HepG2 (cell line): ENCODE results near the gene APOC1. TPM values are rescaled to one million over a fixed set of nuclear protein-coding genes. Genes with fewer than 3 reads are reported as not detected.

Source experiments
- BRCA1 ChIP-seq: sonication (generic); formaldehyde crosslinking; IDR thresholded peaks from 2 replicates; pipeline ENCODE4 v1.4.0; 2020; ENCODE audit warnings: missing genetic modification reagents
- CBX2 ChIP-seq, 2 experiments: fragments of 200-600 bp in 1 of 2; sonication (generic); formaldehyde crosslinking in 1 of 2; IDR thresholded peaks; 2 replicates each; pipeline versions ENCODE4 v1.7.0 to v1.8.1; 2018 to 2022; ENCODE audit warnings: low read depth in 2 of 2, low read length in 1 of 2, mild to moderate bottlenecking in 1 of 2, missing genetic modification reagents in 1 of 2
- GFI1 ChIP-seq: sonication (generic); formaldehyde crosslinking; IDR thresholded peaks from 2 replicates; pipeline ENCODE4 v1.5.0; 2020; ENCODE audit warnings: missing genetic modification reagents, mild to moderate bottlenecking, borderline replicate concordance
- IKZF1 ChIP-seq: fragments of 450-650 bp; IDR thresholded peaks from 2 replicates; pipeline ENCODE4 v1.7.1; 2016
- KDM4B ChIP-seq: sonication (generic); formaldehyde crosslinking; IDR thresholded peaks from 2 replicates; pipeline ENCODE4 v1.4.0; 2020; ENCODE audit warnings: missing genetic modification reagents
- KDM5A ChIP-seq: fragments of 200-600 bp; sonication (generic); IDR thresholded peaks from 2 replicates; pipeline ENCODE4 v1.7.0; 2018; ENCODE audit warnings: antibody characterized with exemption, mild to moderate bottlenecking, low read length, borderline replicate concordance
- MYC ChIP-seq: sonication (generic); formaldehyde crosslinking; IDR thresholded peaks from 2 replicates; pipeline ENCODE4 v1.9.0; 2021; ENCODE audit warnings: missing genetic modification reagents, borderline replicate concordance
- NR1H2 ChIP-seq: sonication (generic); formaldehyde crosslinking; IDR thresholded peaks from 2 replicates; pipeline ENCODE4 v1.8.1; 2022; ENCODE audit warnings: low read depth, missing genetic modification reagents, borderline replicate concordance
- PBX2 ChIP-seq: IDR thresholded peaks from 2 replicates; pipeline ENCODE4 v1.6.1; 2016; ENCODE audit warnings: control low read depth
- RARA ChIP-seq: IDR thresholded peaks from 2 replicates; pipeline ENCODE4 v1.6.1; 2016; ENCODE audit warnings: missing genetic modification reagents, missing compliant biosample characterization
- RFXANK ChIP-seq: IDR thresholded peaks from 2 replicates; pipeline ENCODE4 v1.6.1; 2016
- RXRB ChIP-seq: IDR thresholded peaks from 2 replicates; pipeline ENCODE4 v1.6.1; 2016; ENCODE audit warnings: borderline replicate concordance, missing genetic modification reagents, missing compliant biosample characterization
- TMF1 ChIP-seq: sonication (generic); formaldehyde crosslinking; IDR thresholded peaks from 2 replicates; pipeline ENCODE4 v1.8.1; 2022; ENCODE audit warnings: low read depth, missing genetic modification reagents
- U2AF1 ChIP-seq: fragments of 200-400 bp; formaldehyde crosslinking; optimal IDR thresholded peaks from 2 replicates; pipeline ENCODE3; 2017; ENCODE audit warnings: mild to moderate bottlenecking, low read depth, low read length
- YEATS2 ChIP-seq: sonication (generic); formaldehyde crosslinking; IDR thresholded peaks from 2 replicates; pipeline ENCODE4 v1.4.0; 2020; ENCODE audit warnings: missing genetic modification reagents, borderline replicate concordance
- ZBTB2 ChIP-seq: sonication (generic); formaldehyde crosslinking; IDR thresholded peaks from 2 replicates; pipeline ENCODE4 v1.8.0; 2022; ENCODE audit warnings: low read depth, missing genetic modification reagents
- ZBTB38 ChIP-seq: sonication (generic); formaldehyde crosslinking; IDR thresholded peaks from 2 replicates; pipeline ENCODE4 v1.5.1; 2020; ENCODE audit warnings: mild to moderate bottlenecking, missing genetic modification reagents
- ZFP62 ChIP-seq: sonication (generic); formaldehyde crosslinking; IDR thresholded peaks from 2 replicates; pipeline ENCODE4 v1.4.0; 2020; ENCODE audit warnings: missing genetic modification reagents
- ZFY ChIP-seq: sonication (generic); formaldehyde crosslinking; IDR thresholded peaks from 2 replicates; pipeline ENCODE4 v1.4.0; 2020; ENCODE audit warnings: missing genetic modification reagents
- ZNF260 ChIP-seq: sonication (generic); formaldehyde crosslinking; IDR thresholded peaks from 2 replicates; pipeline ENCODE4 v1.4.0; 2020; ENCODE audit warnings: missing genetic modification reagents, low read depth, mild to moderate bottlenecking, borderline replicate concordance
- ZNF44 ChIP-seq: sonication (generic); formaldehyde crosslinking; IDR thresholded peaks from 2 replicates; pipeline ENCODE4 v1.5.1; 2020; ENCODE audit warnings: mild to moderate bottlenecking, missing genetic modification reagents
- ZNF446 ChIP-seq: sonication (generic); formaldehyde crosslinking; IDR thresholded peaks from 2 replicates; pipeline ENCODE4 v1.5.0; 2020; ENCODE audit warnings: mild to moderate bottlenecking, missing genetic modification reagents
- ZNF484 ChIP-seq: sonication (generic); formaldehyde crosslinking; IDR thresholded peaks from 2 replicates; pipeline ENCODE4 v1.5.1; 2020; ENCODE audit warnings: mild to moderate bottlenecking, low read depth, missing genetic modification reagents, borderline replicate concordance
- ZNF501 ChIP-seq: sonication (generic); formaldehyde crosslinking; IDR thresholded peaks from 2 replicates; pipeline ENCODE4 v1.5.1; 2020; ENCODE audit warnings: mild to moderate bottlenecking, moderate library complexity, missing genetic modification reagents
- ZNF598 ChIP-seq: sonication (generic); formaldehyde crosslinking; IDR thresholded peaks from 2 replicates; pipeline ENCODE4 v1.5.1; 2020; ENCODE audit warnings: mild to moderate bottlenecking, missing genetic modification reagents, borderline replicate concordance
- ZNF7 ChIP-seq: IDR thresholded peaks from 2 replicates; pipeline ENCODE4 v1.6.1; 2016; ENCODE audit warnings: missing biosample characterization, missing genetic modification reagents
- ZNF703 ChIP-seq: sonication (generic); formaldehyde crosslinking; IDR thresholded peaks from 2 replicates; pipeline ENCODE4 v1.5.1; 2020; ENCODE audit warnings: missing genetic modification reagents, mild to moderate bottlenecking, moderate library complexity, borderline replicate concordance
- ZSCAN30 ChIP-seq: sonication (generic); formaldehyde crosslinking; IDR thresholded peaks from 2 replicates; pipeline ENCODE4 v1.5.0; 2020; ENCODE audit warnings: mild to moderate bottlenecking, missing genetic modification reagents
- polyA plus RNA-seq, 8 experiments: library from polyadenylated mRNA; depleted of rRNA in 3 of 8; stranded (reverse) in 7 of 8; unstranded in 1 of 8; fragments of >200 nt; fragmentation: Illumina TruSeq in 4 of 8; extraction: Trizol in 4 of 8; gene quantifications; 2 replicates each; pipeline versions ENCODE4 v1.2.1 to v1.2.3, GENCODE V29; 2011 to 2016; ENCODE audit warnings: low read depth in 4 of 8, missing spikeins in 1 of 8, mixed read lengths in 1 of 8; ENCODE audit not compliant: insufficient read depth in 1 of 8
- total RNA-seq, 5 experiments: library from RNA; depleted of rRNA; stranded (reverse); fragments of >200 nt; fragmentation: Illumina TruSeq; extraction: Trizol; gene quantifications; 2 replicates each; pipeline ENCODE4 v1.2.3, GENCODE V29; 2016; ENCODE audit warnings: low read depth in 1 of 5
- TF ChIP-seq, protein P1 (sequence below): IDR thresholded peaks from 2 replicates; pipeline ENCODE4 v1.6.1; 2018; ENCODE audit warnings: missing genetic modification reagents

APOC1 gene
- total and polyA plus RNA-seq, 2 of the 13 experiments (the other 11 are each of a cell fraction or from before 2014, with no cell fraction given) = 600 to 1,235 TPM

DNA sequence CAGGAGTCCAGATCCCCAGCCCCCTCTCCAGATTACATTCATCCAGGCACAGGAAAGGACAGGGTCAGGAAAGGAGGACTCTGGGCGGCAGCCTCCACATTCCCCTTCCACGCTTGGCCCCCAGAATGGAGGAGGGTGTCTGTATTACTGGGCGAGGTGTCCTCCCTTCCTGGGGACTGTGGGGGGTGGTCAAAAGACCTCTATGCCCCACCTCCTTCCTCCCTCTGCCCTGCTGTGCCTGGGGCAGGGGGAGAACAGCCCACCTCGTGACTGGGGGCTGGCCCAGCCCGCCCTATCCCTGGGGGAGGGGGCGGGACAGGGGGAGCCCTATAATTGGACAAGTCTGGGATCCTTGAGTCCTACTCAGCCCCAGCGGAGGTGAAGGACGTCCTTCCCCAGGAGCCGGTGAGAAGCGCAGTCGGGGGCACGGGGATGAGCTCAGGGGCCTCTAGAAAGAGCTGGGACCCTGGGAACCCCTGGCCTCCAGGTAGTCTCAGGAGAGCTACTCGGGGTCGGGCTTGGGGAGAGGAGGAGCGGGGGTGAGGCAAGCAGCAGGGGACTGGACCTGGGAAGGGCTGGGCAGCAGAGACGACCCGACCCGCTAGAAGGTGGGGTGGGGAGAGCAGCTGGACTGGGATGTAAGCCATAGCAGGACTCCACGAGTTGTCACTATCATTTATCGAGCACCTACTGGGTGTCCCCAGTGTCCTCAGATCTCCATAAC lies 8.8 kb upstream of the APOC1 start, which contains the start of gene APOE (continued):
- TF ChIP-seq ZBTB2 (CRISPR knock-in tag) (no peak), IKZF1 (no peak), ZNF501 (CRISPR knock-in tag) (no peak; the same call in 1 of the 2 replicates), ZNF446 (CRISPR knock-in tag) (no peak), TMF1 (CRISPR knock-in tag) (peak; percentile 72; the same call in 1 of the 2 replicates), GFI1 (CRISPR knock-in tag) (peak; percentile 45; the same call in 1 of the 2 replicates), RXRB (CRISPR knock-in tag) (0 out of 2 replicates have a peak, but pooled peaks have one; percentile 22), KDM5A (peak; percentile 27; the same call in 1 of the 2 replicates), ZFP62 (no peak), KDM4B (CRISPR knock-in tag) (no peak), YEATS2 (CRISPR knock-in tag) (peak; percentile 39; the same call in 1 of the 2 replicates), ZNF7 (CRISPR knock-in tag) (no peak), ZNF703 (CRISPR knock-in tag) (no peak), BRCA1 (CRISPR knock-in tag) (no peak), PBX2 (CRISPR knock-in tag) (no peak), RARA (CRISPR knock-in tag) (peak; percentile 52; the same call in 1 of the 2 replicates), ZNF44 (CRISPR knock-in tag) (0 out of 2 replicates have a peak, but pooled peaks have one; percentile 56), U2AF1 (no peak), ZNF484 (CRISPR knock-in tag) (0 out of 2 replicates have a peak, but pooled peaks have one; percentile 47), MYC (CRISPR knock-in tag) (peak; percentile 63; the same call in 1 of the 2 replicates), ZNF260 (CRISPR knock-in tag) (no peak), RFXANK (CRISPR knock-in tag) (peak; percentile 42; the same call in 1 of the 2 replicates), ZSCAN30 (no peak), ZNF598 (CRISPR knock-in tag) (no peak), NR1H2 (CRISPR knock-in tag) (no peak), ZFY (CRISPR knock-in tag) (peak; percentile 23; the same call in 1 of the 2 replicates), ZBTB38 (CRISPR knock-in tag) (no peak), CBX2 (IDR thresholded peaks at IDR 0.05; ENCODE audit: low read depth, low read length) (no peak), CBX2 (CRISPR knock-in tag; IDR thresholded peaks at IDR 0.05; ENCODE audit: low read depth) (no peak)
- TF ChIP-seq, protein P1, sequence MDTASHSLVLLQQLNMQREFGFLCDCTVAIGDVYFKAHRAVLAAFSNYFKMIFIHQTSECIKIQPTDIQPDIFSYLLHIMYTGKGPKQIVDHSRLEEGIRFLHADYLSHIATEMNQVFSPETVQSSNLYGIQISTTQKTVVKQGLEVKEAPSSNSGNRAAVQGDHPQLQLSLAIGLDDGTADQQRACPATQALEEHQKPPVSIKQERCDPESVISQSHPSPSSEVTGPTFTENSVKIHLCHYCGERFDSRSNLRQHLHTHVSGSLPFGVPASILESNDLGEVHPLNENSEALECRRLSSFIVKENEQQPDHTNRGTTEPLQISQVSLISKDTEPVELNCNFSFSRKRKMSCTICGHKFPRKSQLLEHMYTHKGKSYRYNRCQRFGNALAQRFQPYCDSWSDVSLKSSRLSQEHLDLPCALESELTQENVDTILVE (CRISPR knock-in tag) = no peak
